Measurements from ENCODE around the gene FOXQ1. TPM values are rescaled to one million over a fixed set of nuclear protein-coding genes. Genes with fewer than 3 reads are reported as not detected.
A peak's percentile ranks its signal among the peaks of the same experiment; 100 is the strongest.

FOXQ1 gene
- total and polyA plus RNA-seq, 2 of the 13 experiments (the other 11 are each of a cell fraction or from before 2014, with no cell fraction given): 35.2 to 39.8 TPM

- TF ChIP-seq FOXM1 (CRISPR knock-in tag; IDR thresholded peaks at IDR 0.05) (no peak), ZNF670 (CRISPR knock-in tag; IDR thresholded peaks at IDR 0.05; ENCODE audit: borderline replicate concordance) (no peak), POLR2G (IDR thresholded peaks at IDR 0.05; ENCODE audit: low read depth, low read length) (peak; percentile 52; the same call in 1 of the 2 replicates), MTF2 (CRISPR knock-in tag; IDR thresholded peaks at IDR 0.05; ENCODE audit: borderline replicate concordance) (peak; percentile 5; the same call in 1 of the 2 replicates), SALL2 (CRISPR knock-in tag; IDR thresholded peaks at IDR 0.05) (no peak; the same call in 1 of the 2 replicates), ZNF530 (CRISPR knock-in tag; IDR thresholded peaks at IDR 0.05; ENCODE audit: low read depth) (no peak), THAP11 (CRISPR knock-in tag; IDR thresholded peaks at IDR 0.05) (peak; percentile 83), ZIK1 (CRISPR knock-in tag; IDR thresholded peaks at IDR 0.05; ENCODE audit: borderline replicate concordance, low read depth) (no peak), GATAD1 (CRISPR knock-in tag; IDR thresholded peaks at IDR 0.05) (no peak), EEA1 (CRISPR knock-in tag; IDR thresholded peaks at IDR 0.05; ENCODE audit: borderline replicate concordance) (peak; percentile 1; the same call in 1 of the 2 replicates), ZNF687 (CRISPR knock-in tag; IDR thresholded peaks at IDR 0.05) (peak; percentile 85; the same call in 1 of the 2 replicates), PRMT3 (CRISPR knock-in tag; IDR thresholded peaks at IDR 0.05; ENCODE audit: borderline replicate concordance, low read depth) (no peak), ZNF672 (CRISPR knock-in tag; IDR thresholded peaks at IDR 0.05) (no peak)
- TF ChIP-seq, protein P1, sequence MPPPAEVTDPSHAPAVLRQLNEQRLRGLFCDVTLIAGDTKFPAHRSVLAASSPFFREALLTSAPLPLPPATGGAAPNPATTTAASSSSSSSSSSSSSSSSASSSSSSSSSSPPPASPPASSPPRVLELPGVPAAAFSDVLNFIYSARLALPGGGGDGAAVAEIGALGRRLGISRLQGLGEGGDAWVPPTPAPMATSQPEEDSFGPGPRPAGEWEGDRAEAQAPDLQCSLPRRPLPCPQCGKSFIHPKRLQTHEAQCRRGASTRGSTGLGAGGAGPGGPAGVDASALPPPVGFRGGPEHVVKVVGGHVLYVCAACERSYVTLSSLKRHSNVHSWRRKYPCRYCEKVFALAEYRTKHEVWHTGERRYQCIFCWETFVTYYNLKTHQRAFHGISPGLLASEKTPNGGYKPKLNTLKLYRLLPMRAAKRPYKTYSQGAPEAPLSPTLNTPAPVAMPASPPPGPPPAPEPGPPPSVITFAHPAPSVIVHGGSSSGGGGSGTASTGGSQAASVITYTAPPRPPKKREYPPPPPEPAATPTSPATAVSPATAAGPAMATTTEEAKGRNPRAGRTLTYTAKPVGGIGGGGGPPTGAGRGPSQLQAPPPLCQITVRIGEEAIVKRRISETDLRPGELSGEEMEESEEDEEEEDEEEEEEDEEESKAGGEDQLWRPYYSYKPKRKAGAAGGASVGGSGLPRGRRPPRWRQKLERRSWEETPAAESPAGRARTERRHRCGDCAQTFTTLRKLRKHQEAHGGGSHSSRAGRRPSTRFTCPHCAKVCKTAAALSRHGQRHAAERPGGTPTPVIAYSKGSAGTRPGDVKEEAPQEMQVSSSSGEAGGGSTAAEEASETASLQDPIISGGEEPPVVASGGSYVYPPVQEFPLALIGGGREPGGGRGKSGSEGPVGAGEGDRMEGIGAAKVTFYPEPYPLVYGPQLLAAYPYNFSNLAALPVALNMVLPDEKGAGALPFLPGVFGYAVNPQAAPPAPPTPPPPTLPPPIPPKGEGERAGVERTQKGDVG (CRISPR knock-in tag; IDR thresholded peaks at IDR 0.05; ENCODE audit: borderline replicate concordance): peak; percentile 65; the same call in 1 of the 2 replicates
- TF ChIP-seq, protein P2, sequence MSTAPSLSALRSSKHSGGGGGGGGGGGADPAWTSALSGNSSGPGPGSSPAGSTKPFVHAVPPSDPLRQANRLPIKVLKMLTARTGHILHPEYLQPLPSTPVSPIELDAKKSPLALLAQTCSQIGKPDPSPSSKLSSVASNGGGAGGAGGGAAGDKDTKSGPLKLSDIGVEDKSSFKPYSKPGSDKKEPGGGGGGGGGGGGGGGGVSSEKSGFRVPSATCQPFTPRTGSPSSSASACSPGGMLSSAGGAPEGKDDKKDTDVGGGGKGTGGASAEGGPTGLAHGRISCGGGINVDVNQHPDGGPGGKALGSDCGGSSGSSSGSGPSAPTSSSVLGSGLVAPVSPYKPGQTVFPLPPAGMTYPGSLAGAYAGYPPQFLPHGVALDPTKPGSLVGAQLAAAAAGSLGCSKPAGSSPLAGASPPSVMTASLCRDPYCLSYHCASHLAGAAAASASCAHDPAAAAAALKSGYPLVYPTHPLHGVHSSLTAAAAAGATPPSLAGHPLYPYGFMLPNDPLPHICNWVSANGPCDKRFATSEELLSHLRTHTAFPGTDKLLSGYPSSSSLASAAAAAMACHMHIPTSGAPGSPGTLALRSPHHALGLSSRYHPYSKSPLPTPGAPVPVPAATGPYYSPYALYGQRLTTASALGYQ (CRISPR knock-in tag; IDR thresholded peaks at IDR 0.05): no peak; the same call in 1 of the 2 replicates
- TF ChIP-seq, protein P3, sequence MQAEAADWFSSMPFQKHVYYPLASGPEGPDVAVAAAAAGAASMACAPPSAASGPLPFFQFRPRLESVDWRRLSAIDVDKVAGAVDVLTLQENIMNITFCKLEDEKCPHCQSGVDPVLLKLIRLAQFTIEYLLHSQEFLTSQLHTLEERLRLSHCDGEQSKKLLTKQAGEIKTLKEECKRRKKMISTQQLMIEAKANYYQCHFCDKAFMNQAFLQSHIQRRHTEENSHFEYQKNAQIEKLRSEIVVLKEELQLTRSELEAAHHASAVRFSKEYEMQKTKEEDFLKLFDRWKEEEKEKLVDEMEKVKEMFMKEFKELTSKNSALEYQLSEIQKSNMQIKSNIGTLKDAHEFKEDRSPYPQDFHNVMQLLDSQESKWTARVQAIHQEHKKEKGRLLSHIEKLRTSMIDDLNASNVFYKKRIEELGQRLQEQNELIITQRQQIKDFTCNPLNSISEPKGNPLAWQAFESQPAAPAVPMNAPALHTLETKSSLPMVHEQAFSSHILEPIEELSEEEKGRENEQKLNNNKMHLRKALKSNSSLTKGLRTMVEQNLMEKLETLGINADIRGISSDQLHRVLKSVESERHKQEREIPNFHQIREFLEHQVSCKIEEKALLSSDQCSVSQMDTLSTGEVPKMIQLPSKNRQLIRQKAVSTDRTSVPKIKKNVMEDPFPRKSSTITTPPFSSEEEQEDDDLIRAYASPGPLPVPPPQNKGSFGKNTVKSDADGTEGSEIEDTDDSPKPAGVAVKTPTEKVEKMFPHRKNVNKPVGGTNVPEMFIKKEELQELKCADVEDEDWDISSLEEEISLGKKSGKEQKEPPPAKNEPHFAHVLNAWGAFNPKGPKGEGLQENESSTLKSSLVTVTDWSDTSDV (CRISPR knock-in tag; IDR thresholded peaks at IDR 0.05): peak; percentile 80; the same call in 1 of the 2 replicates
Measured at GRCh38 chr6:1263039-1263849, 48.7 kb upstream of the FOXQ1 start (continued).
